C4-2B (cell line): ENCODE data around the gene PDZD2.

ENCODE experiments used
- ZFX ChIP-seq: fragments of 450-650 bp; IDR thresholded peaks from 2 replicates; pipeline ENCODE4 v1.6.1; 2017
- TF ChIP-seq, protein P1 (sequence below): fragments of 450-650 bp; conservative IDR thresholded peaks from 2 replicates; pipeline ENCODE4 v1.5.1; 2017; ENCODE audit warnings: mild to moderate bottlenecking

- TF ChIP-seq, protein P1, sequence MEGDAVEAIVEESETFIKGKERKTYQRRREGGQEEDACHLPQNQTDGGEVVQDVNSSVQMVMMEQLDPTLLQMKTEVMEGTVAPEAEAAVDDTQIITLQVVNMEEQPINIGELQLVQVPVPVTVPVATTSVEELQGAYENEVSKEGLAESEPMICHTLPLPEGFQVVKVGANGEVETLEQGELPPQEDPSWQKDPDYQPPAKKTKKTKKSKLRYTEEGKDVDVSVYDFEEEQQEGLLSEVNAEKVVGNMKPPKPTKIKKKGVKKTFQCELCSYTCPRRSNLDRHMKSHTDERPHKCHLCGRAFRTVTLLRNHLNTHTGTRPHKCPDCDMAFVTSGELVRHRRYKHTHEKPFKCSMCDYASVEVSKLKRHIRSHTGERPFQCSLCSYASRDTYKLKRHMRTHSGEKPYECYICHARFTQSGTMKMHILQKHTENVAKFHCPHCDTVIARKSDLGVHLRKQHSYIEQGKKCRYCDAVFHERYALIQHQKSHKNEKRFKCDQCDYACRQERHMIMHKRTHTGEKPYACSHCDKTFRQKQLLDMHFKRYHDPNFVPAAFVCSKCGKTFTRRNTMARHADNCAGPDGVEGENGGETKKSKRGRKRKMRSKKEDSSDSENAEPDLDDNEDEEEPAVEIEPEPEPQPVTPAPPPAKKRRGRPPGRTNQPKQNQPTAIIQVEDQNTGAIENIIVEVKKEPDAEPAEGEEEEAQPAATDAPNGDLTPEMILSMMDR = no peak
- TF ChIP-seq ZFX = no peak
Observed at GRCh38 chr5:31725996-31726395, 87.1 kb downstream of the PDZD2 start.
